SIG-M5 treated with dmso at 0.1 percent for 504 hours (cell line): ENCODE measurements around the gene OPN4.
"Not testable (repeated sequence)": the region's sequence is repeated elsewhere in the genome, so short reads cannot be mapped to it uniquely, and the experiment has no call there.

Experiments used
- DNase-seq: peaks from one replicate; lab custom pipeline; 2025; ENCODE audit not compliant: unreplicated experiment; lab: John Stamatoyannopoulos, UW

OPN4 gene

GRCh38 chr10:86654411-86655172 lies at the start of gene OPN4:
Gene OPN4, plus strand, starts transcription at chr10:86654547. Its CDS starts 237 bp downstream, at chr10:86654784.
- DNase-seq: no peak

GRCh38 chr10:86607674-86608073 lies 46.7 kb upstream of the OPN4 start:
- DNase-seq: no peak

GRCh38 chr10:86609920-86610319 lies 44.4 kb upstream of the OPN4 start:
- no peak for DNase-seq

- no peak for DNase-seq
These were observed 43.0 kb upstream of the OPN4 start for GRCh38 chr10:86611386-86611785.

- DNase-seq: no peak
These were observed 41.3 kb upstream of the OPN4 start for GRCh38 chr10:86613096-86613495.

- DNase-seq: no peak
These were observed 40.4 kb upstream of the OPN4 start for GRCh38 chr10:86613905-86614304.

GRCh38 chr10:86614853-86615252 lies 39.5 kb upstream of the OPN4 start:
- no peak for DNase-seq

- not testable (repeated sequence) for DNase-seq
These were observed 37.1 kb upstream of the OPN4 start for GRCh38 chr10:86617278-86617677.

- DNase-seq: no peak
These were observed 26.0 kb upstream of the OPN4 start for GRCh38 chr10:86628311-86628710.

- DNase-seq: no peak
These were observed 24.3 kb upstream of the OPN4 start for GRCh38 chr10:86630079-86630478.

- DNase-seq: no peak
These were observed 22.1 kb upstream of the OPN4 start for GRCh38 chr10:86632009-86632800.

GRCh38 chr10:86632951-86633350 lies 21.4 kb upstream of the OPN4 start:
- no peak for DNase-seq

GRCh38 chr10:86635402-86635801 lies 18.9 kb upstream of the OPN4 start:
- no peak for DNase-seq

- no peak for DNase-seq
These were observed 18.0 kb upstream of the OPN4 start for GRCh38 chr10:86636311-86636710.

GRCh38 chr10:86642021-86642420 lies 12.3 kb upstream of the OPN4 start:
- no peak for DNase-seq

GRCh38 chr10:86642499-86642898 lies 11.8 kb upstream of the OPN4 start:
- no peak for DNase-seq

GRCh38 chr10:86644152-86644793 lies 10.1 kb upstream of the OPN4 start:
- no peak for DNase-seq

GRCh38 chr10:86644794-86645445 lies 9.4 kb upstream of the OPN4 start:
- no peak for DNase-seq

- not testable (repeated sequence) for DNase-seq
These were observed 8.7 kb upstream of the OPN4 start for GRCh38 chr10:86645621-86646165.

GRCh38 chr10:86646532-86646931 lies 7.8 kb upstream of the OPN4 start:
- no peak for DNase-seq

GRCh38 chr10:86646933-86647332 lies 7.4 kb upstream of the OPN4 start:
- DNase-seq: no peak
